ENCODE results near the gene MYL10. TPM values are rescaled to one million over a fixed set of nuclear protein-coding genes. Genes with fewer than 3 reads are reported as not detected.
"Not testable (repeated sequence)": the region's sequence is repeated elsewhere in the genome, so short reads cannot be mapped to it uniquely, and the experiment has no call there.

Gene MYL10
- total RNA-seq, 2 experiments from 2014 or later = not detected

DNA sequence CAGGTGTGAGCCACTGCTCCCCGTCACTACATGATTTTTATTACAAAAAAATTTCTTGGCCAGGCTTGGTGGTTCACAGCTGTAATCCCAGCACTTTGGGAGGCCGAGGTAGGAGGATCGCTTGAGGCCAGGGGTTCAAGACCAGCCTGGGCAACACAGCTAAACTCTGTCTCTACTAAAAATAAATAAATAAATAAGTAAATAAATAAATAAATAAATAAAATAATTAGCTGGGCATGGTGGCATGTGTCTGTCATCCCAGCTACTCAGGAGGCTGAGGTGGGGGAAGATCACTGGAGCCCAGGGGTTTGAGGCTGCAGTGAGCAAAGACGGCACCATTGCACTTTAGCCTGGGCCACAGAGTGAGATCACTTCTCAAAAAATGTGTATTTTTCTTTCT, 10.0 kb upstream of the MYL10 start:
- CTCF ChIA-PET = interaction anchor here (1.9 kb wide), 1 partner anchor 96 kb away, joined by 5 read pairs; no protein-coding TSS in a partner anchor
- not testable (repeated sequence) for H3K9me3 Mint-ChIP-seq (ENCODE audit: low read depth); ATAC-seq; H3K27ac Mint-ChIP-seq; H3K4me1 Mint-ChIP-seq; H3K36me3 Mint-ChIP-seq; DNase-seq; H3K27me3 Mint-ChIP-seq; H3K4me3 Mint-ChIP-seq

DNA sequence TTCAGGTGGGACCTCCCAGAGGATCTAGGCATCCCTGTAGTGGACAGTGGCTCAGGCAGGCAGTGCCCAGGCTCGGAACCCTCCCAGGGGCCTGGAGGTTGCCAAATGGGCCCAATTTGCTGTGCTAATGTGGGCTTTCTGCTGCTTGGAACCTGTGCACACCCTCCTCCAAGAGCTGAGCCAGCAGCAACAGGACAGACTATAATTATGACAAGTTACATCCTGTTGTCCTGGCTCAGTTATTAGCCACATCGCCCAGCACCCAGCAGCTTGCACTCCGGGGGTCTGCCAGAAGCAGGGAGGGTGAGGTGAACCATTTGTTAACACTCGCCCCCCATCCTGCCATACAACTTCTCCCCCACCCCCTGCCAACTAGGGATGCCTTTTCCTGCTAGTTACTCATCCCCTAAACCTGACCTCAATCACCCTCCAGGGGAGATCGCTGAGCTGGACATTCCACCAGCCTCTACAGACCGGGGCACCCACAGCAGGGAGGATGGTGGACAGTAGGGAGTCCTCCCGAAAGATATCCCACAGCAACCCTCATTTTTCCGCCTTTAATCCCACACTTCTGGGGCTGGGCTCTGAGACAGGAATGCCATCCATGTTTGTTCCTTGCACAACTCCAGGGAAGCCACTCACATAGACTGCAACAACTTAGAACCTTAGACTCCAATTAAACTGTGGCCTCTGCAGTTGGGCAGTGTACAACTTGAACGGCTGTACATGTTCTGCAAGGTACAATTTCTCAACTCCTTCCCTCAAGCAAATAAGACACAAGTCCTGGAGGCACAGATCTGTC, 7.9 kb upstream of the MYL10 start:
- Mint-ChIP-seq H3K36me3 (no peaks in the 10 kb centered on the region), H3K4me1 (no peaks in the 10 kb centered on the region), H3K9me3 (ENCODE audit: low read depth) (no peaks in the 10 kb centered on the region), H3K27me3 (no peaks in the 10 kb centered on the region), H3K4me3 (no peak overlapping the region), H3K27ac (no peak overlapping the region)
- no peak for DNase-seq
- ATAC-seq = no peak
- CTCF ChIA-PET = no interaction called here

DNA sequence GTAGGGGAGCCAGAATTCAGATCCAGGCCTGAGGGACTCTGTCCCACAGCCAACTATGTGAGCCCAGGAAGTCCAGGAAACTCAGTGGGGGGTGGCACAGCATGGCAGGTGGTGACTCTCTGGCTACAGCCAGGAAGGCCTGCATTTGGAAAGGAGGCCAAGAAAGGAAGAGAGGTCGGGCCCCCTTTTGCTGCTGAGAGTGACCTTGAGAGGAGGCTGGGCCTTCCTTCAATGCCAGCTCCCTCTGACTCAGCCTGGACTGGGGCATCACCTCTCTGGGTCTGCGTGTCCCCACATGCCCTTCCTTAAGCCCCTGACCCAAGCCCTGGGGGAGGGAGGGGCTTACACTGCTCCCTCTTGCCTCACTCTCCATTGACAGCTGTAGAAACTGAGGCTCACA, 6.4 kb upstream of the MYL10 start:
- ATAC-seq (no peak), DNase-seq (no peak)
- Mint-ChIP-seq H3K27ac (no peak overlapping the region), H3K4me1 (no peaks in the 10 kb centered on the region), H3K4me3 (no peak overlapping the region), H3K27me3 (no peaks in the 10 kb centered on the region), H3K36me3 (no peaks in the 10 kb centered on the region), H3K9me3 (ENCODE audit: low read depth) (no peaks in the 10 kb centered on the region)
- CTCF ChIA-PET = no interaction called here

DNA sequence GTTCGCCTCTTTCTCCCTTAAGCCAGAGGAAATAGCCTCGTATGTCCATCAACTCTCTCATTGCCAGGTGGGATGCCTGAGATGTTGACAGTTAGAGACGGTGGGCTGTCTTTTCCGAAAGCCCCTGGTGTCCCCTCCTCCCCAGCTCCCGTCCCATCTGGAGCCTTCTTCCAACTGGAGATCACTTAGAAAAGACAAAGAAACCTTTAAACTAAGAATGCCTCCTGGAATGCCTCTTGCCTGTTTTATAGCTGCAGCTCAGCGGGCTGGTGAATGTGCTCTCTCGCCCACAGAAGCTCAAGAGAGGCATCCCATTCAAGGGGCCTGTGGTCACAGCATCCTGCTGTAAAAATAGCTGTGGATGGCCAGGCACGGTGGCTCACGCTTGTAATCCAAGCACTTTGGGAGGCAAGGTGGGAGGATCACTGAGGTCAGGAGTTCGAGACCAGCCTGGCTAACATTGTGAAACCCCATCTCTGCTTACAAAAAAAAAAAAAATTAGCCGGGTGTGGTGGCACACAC, 5.2 kb upstream of the MYL10 start:
- Mint-ChIP-seq H3K27ac (no peak overlapping the region), H3K9me3 (ENCODE audit: low read depth) (no peaks in the 10 kb centered on the region), H3K27me3 (no peaks in the 10 kb centered on the region), H3K4me1 (no peaks in the 10 kb centered on the region), H3K4me3 (no peak overlapping the region), H3K36me3 (no peaks in the 10 kb centered on the region)
- DNase-seq = no peak
- CTCF ChIA-PET = no interaction called here
- ATAC-seq = no peak

DNA sequence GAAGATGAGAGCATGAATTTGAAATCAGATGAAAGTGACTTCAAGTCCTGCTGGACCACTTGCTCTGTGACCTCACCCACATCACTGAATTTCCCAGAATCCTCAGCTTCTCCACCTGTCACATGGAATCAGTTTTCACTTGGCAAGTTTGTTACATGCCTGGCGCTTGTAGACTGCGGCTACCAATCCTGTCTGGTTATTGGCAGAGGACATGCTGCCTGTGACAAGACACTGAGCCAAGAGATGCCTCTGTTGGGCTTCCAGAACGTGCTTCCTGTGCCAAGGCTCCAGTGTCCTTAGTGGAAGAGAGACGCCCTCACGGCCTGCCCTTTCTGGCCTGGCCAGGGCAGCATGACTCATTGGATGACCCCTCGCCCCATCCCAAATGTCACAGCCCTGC, 4.4 kb upstream of the MYL10 start:
- CTCF ChIA-PET = no interaction called here

DNA sequence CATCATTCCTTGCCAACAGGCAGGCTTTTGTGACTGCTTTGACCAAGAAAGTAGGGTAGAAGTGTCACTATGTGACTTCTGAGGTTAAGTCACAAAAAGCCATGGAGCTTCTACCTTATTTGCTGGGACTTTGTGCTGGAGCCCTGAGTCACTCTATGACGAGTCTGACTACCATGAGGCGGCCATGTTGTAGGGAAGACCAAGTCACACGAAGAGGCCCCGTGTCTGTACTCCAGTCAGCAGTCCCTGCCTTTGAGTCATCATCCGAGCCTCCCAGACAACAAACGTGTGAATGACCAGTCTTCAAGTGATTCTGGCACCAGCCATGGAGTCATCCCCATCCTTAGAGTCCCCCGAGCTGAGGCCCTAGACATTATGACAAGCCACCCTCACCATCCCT, 3.5 kb upstream of the MYL10 start:
- ATAC-seq (no peak), DNase-seq (no peak)
- CTCF ChIA-PET = no interaction called here
- Mint-ChIP-seq H3K27me3 (no peaks in the 10 kb centered on the region), H3K9me3 (ENCODE audit: low read depth) (no peaks in the 10 kb centered on the region), H3K4me1 (no peaks in the 10 kb centered on the region), H3K4me3 (no peak overlapping the region), H3K36me3 (no peaks in the 10 kb centered on the region), H3K27ac (no peak overlapping the region)

More for the DNA sequence above, 4.4 kb upstream of the MYL10 start:
- Mint-ChIP-seq H3K4me1 (no peaks in the 10 kb centered on the region), H3K27me3 (no peaks in the 10 kb centered on the region), H3K27ac (no peak overlapping the region), H3K4me3 (no peak overlapping the region), H3K9me3 (ENCODE audit: low read depth) (no peaks in the 10 kb centered on the region), H3K36me3 (no peaks in the 10 kb centered on the region)
- no peak for ATAC-seq
- no peak for DNase-seq

DNA sequence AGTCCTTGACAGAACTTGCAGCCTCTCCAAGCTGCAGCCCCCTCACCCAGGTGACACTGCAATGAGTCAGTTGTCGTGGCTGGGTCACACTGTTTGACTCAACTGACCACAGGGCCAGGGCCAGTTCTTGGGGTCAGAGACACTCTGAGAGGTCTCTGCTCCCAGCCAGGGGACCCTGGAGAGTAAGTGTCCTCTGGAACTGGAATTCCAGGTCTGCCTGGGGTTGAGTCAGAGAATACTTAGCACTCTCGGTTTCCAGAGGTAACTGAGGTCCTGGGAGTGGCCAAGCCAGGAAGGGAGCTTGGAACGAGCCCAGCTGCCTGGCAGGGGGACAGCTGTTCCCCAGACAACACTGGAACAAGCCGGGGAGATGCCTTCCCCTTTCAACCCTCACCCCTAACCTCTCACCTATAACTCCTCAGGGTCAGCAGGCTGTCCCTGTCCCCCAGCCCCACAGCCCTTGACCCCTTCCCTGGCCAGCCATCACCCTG, 2.2 kb upstream of the MYL10 start:
- H3K4me1 Mint-ChIP-seq = no peaks in the 10 kb centered on the region
- peaks cover under 1% of the 10 kb centered on the region for H3K27me3 Mint-ChIP-seq
- no peak for DNase-seq
- no peaks in the 10 kb centered on the region for H3K9me3 Mint-ChIP-seq (ENCODE audit: low read depth)
- CTCF ChIA-PET = no interaction called here
- no peak overlapping the region for H3K4me3 Mint-ChIP-seq
- ATAC-seq = no peak
- no peaks in the 10 kb centered on the region for H3K36me3 Mint-ChIP-seq
- no peak overlapping the region for H3K27ac Mint-ChIP-seq

DNA sequence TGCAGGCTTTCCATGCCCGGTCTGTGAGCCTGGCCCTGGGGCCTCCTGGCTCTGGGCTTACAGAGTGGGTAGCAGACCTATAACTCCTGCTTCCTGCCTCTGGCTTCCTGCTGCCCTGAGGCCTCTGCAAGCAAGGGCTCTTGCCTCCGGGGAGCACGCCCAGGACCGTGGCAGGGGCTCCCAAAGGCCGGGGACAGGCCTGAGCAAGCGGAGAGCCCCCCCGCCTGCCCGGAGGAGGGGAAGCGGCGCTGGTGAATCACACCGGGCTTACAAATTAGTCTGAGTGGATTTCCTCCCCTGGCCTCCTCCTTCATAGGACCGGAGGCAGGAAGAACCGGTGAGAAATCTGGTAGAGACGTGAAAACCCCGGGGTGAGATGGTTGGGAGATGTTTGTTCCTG, 1.5 kb upstream of the MYL10 start:
- CTCF ChIA-PET = no interaction called here
- no peaks in the 10 kb centered on the region for H3K36me3 Mint-ChIP-seq
- no peak for DNase-seq

DNA sequence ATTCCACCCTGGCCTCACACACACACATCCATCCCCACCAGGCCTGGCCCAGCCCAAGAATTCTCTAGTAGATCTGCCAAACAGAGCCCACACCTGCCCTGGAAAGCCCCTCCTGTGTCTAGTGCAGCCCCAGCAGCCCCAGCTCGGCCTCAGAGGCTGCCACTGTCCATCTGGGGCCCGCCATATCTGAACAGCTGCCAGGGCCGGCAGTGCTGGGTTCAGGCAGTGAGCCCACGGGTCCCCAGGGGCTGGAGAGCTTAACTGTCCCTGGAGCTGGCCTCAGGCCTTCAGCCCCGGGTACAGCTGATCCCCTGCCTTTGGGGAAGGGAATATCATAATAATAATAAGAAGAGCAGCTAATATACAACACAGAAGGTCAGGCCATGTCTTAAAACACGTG, 574 bp downstream of the MYL10 start:
- ATAC-seq = no peak
- H3K36me3 Mint-ChIP-seq = no peaks in the 10 kb centered on the region
- H3K4me3 Mint-ChIP-seq = no peak overlapping the region
- H3K27ac Mint-ChIP-seq = no peak overlapping the region
- no peaks in the 10 kb centered on the region for H3K9me3 Mint-ChIP-seq (ENCODE audit: low read depth)
- DNase-seq = no peak
- no peaks in the 10 kb centered on the region for H3K4me1 Mint-ChIP-seq
- peaks cover 18% of the 10 kb centered on the region for H3K27me3 Mint-ChIP-seq
- CTCF ChIA-PET = no interaction called here

More for the DNA sequence above, 1.5 kb upstream of the MYL10 start:
- no peak for ATAC-seq
- no peak overlapping the region for H3K4me3 Mint-ChIP-seq
- no peak overlapping the region for H3K27ac Mint-ChIP-seq
- no peaks in the 10 kb centered on the region for H3K9me3 Mint-ChIP-seq (ENCODE audit: low read depth)
- H3K4me1 Mint-ChIP-seq = no peaks in the 10 kb centered on the region
- H3K27me3 Mint-ChIP-seq = peaks cover 7% of the 10 kb centered on the region

DNA sequence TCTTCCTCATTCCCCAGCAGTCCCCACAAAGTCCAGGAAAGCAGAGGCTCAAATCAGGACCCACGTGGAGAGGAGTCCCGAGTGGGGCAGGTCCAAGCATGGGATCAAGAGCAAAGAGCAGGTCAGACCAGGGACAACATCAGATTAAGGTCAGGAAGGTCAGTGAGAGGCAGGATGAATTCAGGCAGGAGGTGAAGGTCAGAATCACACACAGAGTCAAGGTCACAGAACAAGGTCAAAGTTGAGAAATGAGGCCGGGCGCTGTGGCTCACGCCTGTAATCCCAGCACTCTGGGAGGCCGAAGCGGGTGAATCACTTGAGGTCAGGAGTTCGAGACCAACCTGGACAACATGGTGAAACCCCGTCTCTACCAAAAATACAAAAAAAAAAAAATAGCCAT, 2.3 kb downstream of the MYL10 start:
- Mint-ChIP-seq H3K27ac (no peak overlapping the region), H3K9me3 (ENCODE audit: low read depth) (no peaks in the 10 kb centered on the region), H3K36me3 (no peaks in the 10 kb centered on the region), H3K27me3 (peaks cover 18% of the 10 kb centered on the region), H3K4me3 (no peak overlapping the region), H3K4me1 (no peaks in the 10 kb centered on the region)
- CTCF ChIA-PET = no interaction called here
- no peak for ATAC-seq
- DNase-seq = no peak

DNA sequence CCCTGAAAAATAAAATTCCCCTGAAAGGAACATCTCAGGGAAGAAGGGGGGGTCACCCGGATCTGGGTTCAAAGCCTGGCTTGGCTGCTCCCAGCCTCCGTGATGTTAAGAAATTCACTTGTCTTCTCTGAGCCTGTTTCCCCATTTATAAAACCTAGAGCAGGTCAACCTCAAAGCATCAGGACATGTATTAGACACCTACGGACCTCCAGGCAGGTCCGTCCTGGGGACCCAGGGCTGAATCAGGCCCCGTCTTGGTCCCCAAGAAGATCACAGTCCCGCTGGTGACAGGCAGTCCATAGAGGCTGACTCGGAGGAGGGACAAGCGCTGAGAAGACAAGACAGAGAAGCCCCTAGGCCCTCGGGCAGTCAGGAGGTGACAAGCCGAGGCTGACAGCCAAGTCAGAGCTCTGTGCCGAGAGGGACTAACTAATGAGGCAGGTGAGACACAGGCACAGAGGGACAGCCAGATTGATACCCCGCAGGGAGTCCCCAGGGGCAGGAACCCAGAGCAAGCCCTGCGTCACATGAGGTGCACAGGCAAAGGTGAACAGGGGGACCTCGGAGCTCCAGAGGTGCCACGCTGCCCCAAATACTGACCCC, 2.9 kb downstream of the MYL10 start:
- Mint-ChIP-seq H3K27ac (no peak overlapping the region), H3K4me3 (no peak overlapping the region), H3K27me3 (peaks cover 18% of the 10 kb centered on the region), H3K36me3 (no peaks in the 10 kb centered on the region), H3K9me3 (ENCODE audit: low read depth) (no peaks in the 10 kb centered on the region), H3K4me1 (no peaks in the 10 kb centered on the region)
- DNase-seq (no peak), ATAC-seq (no peak)
- CTCF ChIA-PET = no interaction called here

DNA sequence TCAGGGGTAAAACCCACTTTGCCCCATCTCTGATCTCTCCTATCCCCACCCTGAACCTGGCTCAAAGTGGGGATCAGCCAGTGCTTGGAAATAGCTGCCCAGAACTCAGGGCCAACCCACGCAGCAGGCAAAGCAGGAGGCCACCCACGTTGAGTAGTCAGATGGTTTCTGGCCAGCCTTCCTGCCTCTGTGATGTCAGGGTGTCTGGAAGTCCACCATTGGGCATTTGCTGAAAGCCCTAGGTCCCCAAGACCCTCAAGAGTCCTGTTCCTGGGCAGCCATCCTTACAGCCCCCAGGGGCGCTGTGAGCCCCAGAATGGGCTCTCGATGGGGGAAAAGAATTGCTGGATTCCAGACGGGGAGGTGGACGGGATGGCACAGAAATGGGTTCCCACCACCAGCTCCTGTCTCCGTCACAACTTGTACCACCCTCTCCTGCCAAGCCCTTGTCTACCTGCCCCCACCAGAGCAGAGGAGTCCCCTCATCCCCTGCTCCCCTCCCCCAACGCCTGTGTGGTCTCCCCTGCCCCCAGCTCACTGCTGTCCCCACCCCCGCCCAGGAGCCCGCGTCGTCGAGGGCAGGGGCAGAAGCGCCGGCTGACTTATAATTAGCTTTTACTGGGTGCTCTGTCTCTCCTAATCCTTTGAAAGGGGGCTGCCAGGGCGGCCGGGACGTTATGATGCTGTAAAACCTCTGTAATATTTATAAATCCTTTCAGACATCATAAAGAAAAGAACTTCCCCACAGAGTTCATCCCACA, 3.9 kb downstream of the MYL10 start:
- no peaks in the 10 kb centered on the region for H3K36me3 Mint-ChIP-seq
- no peak overlapping the region for H3K27ac Mint-ChIP-seq
- CTCF ChIA-PET = no interaction called here
- no peak overlapping the region for H3K4me3 Mint-ChIP-seq
- peaks cover 18% of the 10 kb centered on the region for H3K27me3 Mint-ChIP-seq
- DNase-seq (no peak), ATAC-seq (no peak)
- H3K9me3 Mint-ChIP-seq (ENCODE audit: low read depth) = no peaks in the 10 kb centered on the region
- no peaks in the 10 kb centered on the region for H3K4me1 Mint-ChIP-seq

DNA sequence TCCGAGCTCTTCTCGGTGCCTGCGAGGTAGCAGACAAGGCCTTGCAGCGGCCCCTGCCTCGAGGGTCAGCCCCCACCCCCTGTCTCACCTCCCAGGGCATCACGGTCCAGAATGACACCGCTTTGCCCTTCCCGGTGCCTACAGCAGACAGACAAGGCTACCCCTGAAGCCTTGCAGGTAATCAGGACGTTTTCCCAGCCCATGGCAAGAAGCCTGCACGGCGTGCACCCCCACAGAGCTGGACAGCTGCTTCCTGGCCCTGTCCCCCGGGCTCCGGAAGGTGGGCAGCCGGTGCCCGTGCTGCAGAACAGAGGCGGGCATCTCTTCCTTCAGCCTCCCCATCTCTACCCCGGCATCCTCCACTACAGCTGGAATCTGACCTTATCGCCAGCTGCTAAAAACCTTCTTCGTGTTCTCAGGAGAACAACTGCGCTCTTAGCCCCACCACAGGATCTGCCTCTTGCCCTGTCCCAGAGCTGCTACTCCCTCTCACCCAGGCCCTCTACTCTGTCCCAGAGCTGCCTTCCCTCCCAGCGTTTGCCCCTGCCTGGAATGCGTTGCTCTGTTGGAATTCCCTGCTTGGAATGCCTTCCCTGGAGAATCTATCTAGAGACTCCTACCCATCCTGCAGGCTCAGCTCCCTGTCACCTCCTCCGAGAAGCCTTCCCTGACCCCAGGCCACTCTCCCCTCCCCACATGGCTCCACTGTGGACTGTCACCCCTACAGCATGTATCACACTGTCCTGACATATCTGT, 4.7 kb downstream of the MYL10 start:
- CTCF ChIA-PET = no interaction called here
- H3K4me3 Mint-ChIP-seq = no peak overlapping the region
- no peak for ATAC-seq

More for the DNA sequence above, 4.7 kb downstream of the MYL10 start:
- Mint-ChIP-seq H3K9me3 (ENCODE audit: low read depth) (no peaks in the 10 kb centered on the region), H3K27me3 (peaks cover 18% of the 10 kb centered on the region), H3K4me1 (no peaks in the 10 kb centered on the region), H3K27ac (no peak overlapping the region), H3K36me3 (no peaks in the 10 kb centered on the region)
- DNase-seq = no peak
